Activated T-cell treated with anti-CD3 and anti-CD28 coated beads, Interleukin-2, amount 50 U/mL, for 72 hours (primary cell): Measurements from ENCODE around the gene LILRA2. TPM values are rescaled to one million over a fixed set of nuclear protein-coding genes. Genes with fewer than 3 reads are reported as not detected.
"Not testable (repeated sequence)": the region's sequence is repeated elsewhere in the genome, so short reads cannot be mapped to it uniquely, and the experiment has no call there.

Experiments
- ATAC-seq, 2 donors: fragments of 150-1000 bp; cut with Tn5 transposase; replicated peaks in 1 of 2; 2 replicates each; pipeline ENCODE4 v1.10.0; 2021; ENCODE audit warnings: moderate library complexity in 2 of 2, mild to moderate bottlenecking in 1 of 2
- DNase-seq, 2 donors: peaks; one replicate each; pipeline ENCODE4 v3.0.0; 2021 to 2022; ENCODE audit warnings: mixed read lengths in 1 of 2
- H3K27ac Mint-ChIP-seq: one replicate; pipeline ENCODE4 v1.8.0; 2022; ENCODE audit warnings: mild to moderate bottlenecking, moderate library complexity, mixed read lengths
- H3K27me3 Mint-ChIP-seq: one replicate; pipeline ENCODE4 v1.8.0; 2022; ENCODE audit warnings: low read depth, mixed read lengths
- H3K36me3 Mint-ChIP-seq, 2 donors: one replicate each; pipeline ENCODE4 v1.8.0; 2022; ENCODE audit warnings: mixed read lengths in 2 of 2, mild to moderate bottlenecking in 1 of 2; ENCODE audit not compliant: insufficient read depth in 2 of 2
- H3K4me1 Mint-ChIP-seq: one replicate; pipeline ENCODE4 v1.8.0; 2022; ENCODE audit warnings: low read depth, mixed read lengths
- H3K4me3 Mint-ChIP-seq, 2 donors: one replicate each; pipeline ENCODE4 v1.8.0; 2022; ENCODE audit warnings: mild to moderate bottlenecking in 2 of 2, mixed read lengths in 2 of 2, moderate library complexity in 2 of 2
- H3K9me3 Mint-ChIP-seq, 2 donors: one replicate each; pipeline ENCODE4 v1.8.0; 2022; ENCODE audit warnings: mixed read lengths in 2 of 2
- total RNA-seq, 2 donors: library from RNA; stranded (reverse); gene quantifications; one replicate each; pipeline ENCODE4 v1.2.3, GENCODE V29; 2022

LILRA2 gene
- total RNA-seq, 2 donors from 2014 or later = not detected

DNA sequence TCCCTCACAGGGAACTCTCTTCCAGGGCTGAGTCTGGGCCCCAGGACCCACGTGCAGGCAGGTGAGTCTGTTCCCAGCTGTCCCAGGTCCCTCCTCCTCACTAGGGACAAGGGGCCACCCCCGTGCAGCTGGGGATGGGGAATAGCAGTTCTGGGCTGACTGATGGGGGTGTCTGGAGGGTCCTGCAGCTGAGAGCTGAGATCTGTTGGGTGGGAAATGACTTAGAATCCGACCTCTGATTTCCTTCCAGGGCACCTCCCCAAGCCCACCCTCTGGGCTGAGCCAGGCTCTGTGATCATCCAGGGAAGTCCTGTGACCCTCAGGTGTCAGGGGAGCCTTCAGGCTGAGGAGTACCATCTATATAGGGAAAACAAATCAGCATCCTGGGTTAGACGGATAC is 461 bp downstream of the LILRA2 start:
- DNase-seq = no peak
- ATAC-seq = no peak
- H3K4me1 Mint-ChIP-seq = no peaks in the 10 kb centered on the region
- no peak overlapping the region for H3K4me3 Mint-ChIP-seq
- peaks cover 6% of the 10 kb centered on the region for H3K27me3 Mint-ChIP-seq
- H3K36me3 Mint-ChIP-seq = no peaks in the 10 kb centered on the region
- no peaks in the 10 kb centered on the region for H3K9me3 Mint-ChIP-seq
- H3K27ac Mint-ChIP-seq = no peak overlapping the region

DNA sequence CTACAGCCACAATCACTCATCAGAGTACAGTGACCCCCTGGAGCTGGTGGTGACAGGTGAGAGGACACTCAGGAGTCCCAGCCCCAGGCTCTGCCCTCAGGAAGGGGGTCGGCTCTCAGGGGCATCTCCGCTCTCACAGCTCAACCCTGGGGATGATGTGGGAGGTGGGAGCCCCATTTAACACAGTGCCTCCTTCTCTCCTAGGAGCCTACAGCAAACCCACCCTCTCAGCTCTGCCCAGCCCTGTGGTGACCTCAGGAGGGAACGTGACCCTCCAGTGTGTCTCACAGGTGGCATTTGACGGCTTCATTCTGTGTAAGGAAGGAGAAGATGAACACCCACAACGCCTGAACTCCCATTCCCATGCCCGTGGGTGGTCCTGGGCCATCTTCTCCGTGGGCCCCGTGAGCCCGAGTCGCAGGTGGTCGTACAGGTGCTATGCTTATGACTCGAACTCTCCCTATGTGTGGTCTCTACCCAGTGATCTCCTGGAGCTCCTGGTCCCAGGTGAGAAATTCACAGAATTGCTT is 1.0 kb downstream of the LILRA2 start:
- Mint-ChIP-seq H3K36me3 (no peaks in the 10 kb centered on the region), H3K4me3 (no peak overlapping the region), H3K4me1 (no peaks in the 10 kb centered on the region), H3K9me3 (no peaks in the 10 kb centered on the region), H3K27ac (no peak overlapping the region), H3K27me3 (peaks cover 11% of the 10 kb centered on the region)
- ATAC-seq (no peak), DNase-seq (no peak)

DNA sequence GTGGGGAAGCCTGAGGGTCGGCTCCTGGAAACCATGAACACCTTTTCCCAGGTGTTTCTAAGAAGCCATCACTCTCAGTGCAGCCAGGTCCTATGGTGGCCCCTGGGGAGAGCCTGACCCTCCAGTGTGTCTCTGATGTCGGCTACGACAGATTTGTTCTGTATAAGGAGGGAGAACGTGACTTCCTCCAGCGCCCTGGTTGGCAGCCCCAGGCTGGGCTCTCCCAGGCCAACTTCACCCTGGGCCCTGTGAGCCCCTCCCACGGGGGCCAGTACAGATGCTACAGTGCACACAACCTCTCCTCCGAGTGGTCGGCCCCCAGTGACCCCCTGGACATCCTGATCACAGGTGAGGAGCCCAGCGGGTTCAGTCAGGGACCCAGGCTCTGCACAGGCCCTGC is 1.6 kb downstream of the LILRA2 start:
- not testable (repeated sequence) for H3K4me3 Mint-ChIP-seq, ATAC-seq, H3K9me3 Mint-ChIP-seq, H3K4me1 Mint-ChIP-seq, H3K27ac Mint-ChIP-seq, DNase-seq, H3K36me3 Mint-ChIP-seq
- peaks cover 15% of the 10 kb centered on the region for H3K27me3 Mint-ChIP-seq

DNA sequence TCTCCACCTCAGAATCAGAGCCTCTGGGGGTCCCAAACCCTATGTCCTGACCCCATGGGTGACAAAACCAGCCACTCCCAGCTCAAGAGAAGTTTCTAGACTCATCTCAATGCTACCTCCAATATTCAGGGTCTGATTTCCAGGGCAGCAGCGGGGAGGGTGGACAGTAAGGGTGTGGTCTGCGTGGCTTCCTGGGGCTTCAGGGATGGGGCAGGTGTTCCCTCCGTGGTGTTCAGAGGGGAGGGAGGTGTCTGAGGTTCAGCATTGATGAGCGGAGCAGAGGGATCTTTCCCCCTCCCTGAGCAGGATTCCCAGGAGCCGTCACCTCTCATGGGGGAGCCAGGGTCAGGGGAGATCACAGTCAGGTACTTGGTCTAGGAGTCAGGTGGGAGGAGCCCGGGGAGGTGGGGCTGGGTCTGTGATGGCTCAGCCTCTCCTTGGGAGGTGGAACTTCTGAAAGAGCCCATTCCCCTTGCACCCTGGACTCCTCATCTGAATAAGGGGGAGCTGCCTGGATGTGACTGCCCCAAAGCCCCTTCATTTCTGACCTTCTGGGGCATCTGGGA is 2.9 kb downstream of the LILRA2 start:
- no peak overlapping the region for H3K27ac Mint-ChIP-seq
- no peaks in the 10 kb centered on the region for H3K4me1 Mint-ChIP-seq
- no peaks in the 10 kb centered on the region for H3K9me3 Mint-ChIP-seq
- H3K27me3 Mint-ChIP-seq = peaks cover 15% of the 10 kb centered on the region
- H3K36me3 Mint-ChIP-seq = no peaks in the 10 kb centered on the region
- DNase-seq = no peak
- ATAC-seq = no peak
- H3K4me3 Mint-ChIP-seq = no peak overlapping the region

DNA sequence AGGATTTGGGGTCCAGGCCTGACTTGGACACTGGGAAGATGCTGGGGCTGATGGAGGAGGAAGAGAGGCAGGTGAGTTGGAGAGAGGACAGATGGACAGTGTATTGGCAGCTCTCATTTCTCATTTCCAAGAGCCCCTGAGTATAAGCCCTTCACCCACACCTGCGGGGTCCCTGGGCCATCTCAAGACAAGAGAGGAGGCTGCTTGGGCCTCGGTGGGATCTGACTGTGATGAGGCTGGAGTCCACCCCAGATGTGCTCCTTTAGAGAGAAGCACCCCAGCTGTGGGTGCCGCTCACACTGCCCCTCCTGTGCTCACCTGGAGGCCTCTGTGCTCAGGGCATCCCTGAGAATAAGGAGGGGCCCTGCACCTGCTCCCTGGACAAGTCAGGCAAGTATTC is 3.7 kb downstream of the LILRA2 start:
- DNase-seq = no peak
- Mint-ChIP-seq H3K27ac (no peak overlapping the region), H3K4me1 (no peaks in the 10 kb centered on the region), H3K27me3 (peaks cover 13% of the 10 kb centered on the region), H3K9me3 (no peaks in the 10 kb centered on the region), H3K4me3 (no peak overlapping the region), H3K36me3 (no peaks in the 10 kb centered on the region)
- ATAC-seq = no peak

DNA sequence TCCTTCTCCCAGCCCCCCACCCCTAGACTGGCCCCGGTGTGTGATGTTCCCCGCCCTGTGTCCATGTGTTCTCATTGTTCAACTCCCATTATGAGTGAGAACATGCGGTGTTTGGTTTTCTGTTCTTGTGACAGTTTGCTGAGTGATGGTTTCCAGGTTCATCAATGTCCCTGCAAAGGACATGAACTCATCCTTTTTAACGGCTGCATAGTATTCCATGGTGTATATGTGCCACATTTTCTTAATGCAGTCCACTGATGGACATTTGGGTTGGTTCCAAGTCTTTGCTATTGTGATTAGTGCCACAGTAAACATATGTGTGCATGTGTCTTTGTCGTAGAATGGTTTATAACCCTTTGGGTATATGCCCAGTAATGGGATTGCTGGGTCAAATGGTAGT is 4.7 kb downstream of the LILRA2 start:
- H3K9me3 Mint-ChIP-seq, ATAC-seq, H3K36me3 Mint-ChIP-seq: not testable (repeated sequence)

DNA sequence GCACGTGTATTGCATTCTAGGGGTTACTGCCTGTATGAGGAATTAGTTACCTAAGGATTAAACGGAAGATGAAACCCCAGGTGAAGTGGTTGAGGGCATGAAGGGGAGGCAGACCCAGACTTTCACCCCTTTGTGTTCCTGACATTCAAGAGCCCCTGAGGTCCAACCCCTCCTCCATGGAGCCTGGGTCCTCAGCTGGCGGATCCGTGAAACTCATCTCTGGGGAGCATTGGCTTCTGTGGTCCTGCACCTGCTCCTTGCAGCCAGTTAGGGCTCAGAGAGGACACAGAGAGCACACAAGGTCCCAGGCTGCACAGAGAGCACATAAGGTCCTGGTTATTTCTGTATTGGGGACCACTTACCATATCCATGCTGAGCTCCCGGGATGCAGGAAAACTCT is 12.8 kb downstream of the LILRA2 start:
- H3K36me3 Mint-ChIP-seq = peaks cover 0 to 4% of the 10 kb centered on the region in 2 donors
- H3K27ac Mint-ChIP-seq = no peak overlapping the region
- H3K27me3 Mint-ChIP-seq = peaks cover 52% of the 10 kb centered on the region
- ATAC-seq (no peak), DNase-seq (no peak)
- no peak overlapping the region for H3K4me3 Mint-ChIP-seq
- no peaks in the 10 kb centered on the region for H3K4me1 Mint-ChIP-seq
- peaks cover 2 to 17% of the 10 kb centered on the region in 2 donors for H3K9me3 Mint-ChIP-seq

More for the DNA sequence above, 4.7 kb downstream of the LILRA2 start:
- DNase-seq, H3K4me1 Mint-ChIP-seq, H3K27ac Mint-ChIP-seq, H3K4me3 Mint-ChIP-seq: not testable (repeated sequence)
- peaks cover 19% of the 10 kb centered on the region for H3K27me3 Mint-ChIP-seq

DNA sequence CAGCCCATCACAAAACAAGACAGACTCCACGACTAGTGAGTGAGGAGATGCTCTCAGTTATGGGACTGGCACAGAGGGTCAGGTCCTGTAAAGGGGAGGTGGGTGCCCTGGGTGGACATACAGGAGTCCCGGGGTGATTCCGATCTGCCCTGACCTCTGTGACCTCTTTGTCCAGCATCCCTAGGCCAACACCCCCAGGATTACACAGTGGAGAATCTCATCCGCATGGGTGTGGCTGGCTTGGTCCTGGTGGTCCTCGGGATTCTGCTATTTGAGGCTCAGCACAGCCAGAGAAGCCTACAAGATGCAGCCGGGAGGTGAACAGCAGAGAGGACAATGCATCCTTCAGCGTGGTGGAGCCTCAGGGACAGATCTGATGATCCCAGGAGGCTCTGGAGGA is 13.4 kb downstream of the LILRA2 start:
- ATAC-seq (no peak), DNase-seq (no peak)
- no peak overlapping the region for H3K27ac Mint-ChIP-seq
- H3K27me3 Mint-ChIP-seq = peaks cover 58% of the 10 kb centered on the region
- H3K9me3 Mint-ChIP-seq = peaks cover 2 to 20% of the 10 kb centered on the region in 2 donors
- no peak overlapping the region for H3K4me3 Mint-ChIP-seq
- no peaks in the 10 kb centered on the region for H3K4me1 Mint-ChIP-seq
- H3K36me3 Mint-ChIP-seq = peaks cover 0 to 4% of the 10 kb centered on the region in 2 donors

DNA sequence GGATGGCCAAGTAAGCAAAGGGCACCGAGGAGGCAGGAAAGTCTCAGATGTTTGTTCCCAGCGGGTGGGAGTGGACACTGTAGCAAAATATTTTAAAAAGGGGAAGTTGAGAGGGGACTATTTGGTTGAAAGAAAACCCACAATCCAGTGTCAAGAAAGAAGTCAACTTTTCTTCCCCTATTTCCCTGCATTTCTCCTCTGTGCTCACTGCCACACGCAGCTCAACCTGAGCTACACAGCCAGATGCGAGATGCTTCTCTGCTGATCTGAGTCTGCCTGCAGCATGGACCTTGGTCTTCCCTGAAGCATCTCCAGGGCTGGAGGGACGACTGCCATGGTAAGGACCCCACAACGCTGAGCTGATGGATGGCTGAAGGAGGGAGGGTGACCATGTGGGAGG is 19.9 kb downstream of the LILRA2 start, which contains the start of gene LILRA1:
TSS of gene LILRA1 (plus strand) at position 188 of the 400 bp plus-strand sequence. CDS start 613 bp downstream, outside the sequence.
- ATAC-seq, H3K36me3 Mint-ChIP-seq, H3K4me1 Mint-ChIP-seq, H3K27ac Mint-ChIP-seq, H3K4me3 Mint-ChIP-seq, H3K9me3 Mint-ChIP-seq, DNase-seq: not testable (repeated sequence)
- H3K27me3 Mint-ChIP-seq = peaks cover 34% of the 10 kb centered on the region

DNA sequence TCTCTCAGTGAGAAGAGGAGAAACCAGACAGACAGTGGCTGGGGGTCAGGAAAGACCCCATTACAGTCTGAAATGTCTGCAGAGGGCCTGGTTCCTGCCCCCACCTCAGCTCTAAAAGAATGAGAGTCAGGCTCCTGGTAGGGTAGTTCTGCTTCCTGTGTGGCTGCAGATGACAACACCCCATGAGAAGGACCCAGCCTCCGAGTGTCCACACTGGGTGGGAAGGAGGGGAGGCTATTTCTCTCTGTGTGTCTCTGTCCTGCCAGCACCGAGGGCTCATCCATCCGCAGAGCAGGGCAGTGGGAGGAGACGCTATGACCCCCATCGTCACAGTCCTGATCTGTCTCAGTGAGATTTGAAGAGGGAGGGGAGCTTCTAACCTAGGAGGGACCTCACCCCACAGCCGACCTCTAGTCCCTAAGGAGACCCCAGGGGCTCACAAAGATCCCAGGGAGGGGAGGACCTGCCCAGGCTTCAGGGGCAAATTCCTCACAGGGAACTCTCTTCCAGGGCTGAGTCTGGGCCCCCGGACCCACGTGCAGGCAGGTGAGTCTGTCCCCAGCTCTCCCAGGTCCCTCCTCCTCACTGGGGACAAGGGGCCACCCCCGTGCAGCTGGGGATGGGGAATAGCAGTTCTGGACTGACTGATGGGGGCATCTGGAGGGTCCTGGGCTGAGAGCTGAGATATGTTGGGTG is 20.5 kb downstream of the LILRA2 start:
- ATAC-seq, H3K9me3 Mint-ChIP-seq: not testable (repeated sequence)
- peaks cover 34% of the 10 kb centered on the region for H3K27me3 Mint-ChIP-seq

DNA sequence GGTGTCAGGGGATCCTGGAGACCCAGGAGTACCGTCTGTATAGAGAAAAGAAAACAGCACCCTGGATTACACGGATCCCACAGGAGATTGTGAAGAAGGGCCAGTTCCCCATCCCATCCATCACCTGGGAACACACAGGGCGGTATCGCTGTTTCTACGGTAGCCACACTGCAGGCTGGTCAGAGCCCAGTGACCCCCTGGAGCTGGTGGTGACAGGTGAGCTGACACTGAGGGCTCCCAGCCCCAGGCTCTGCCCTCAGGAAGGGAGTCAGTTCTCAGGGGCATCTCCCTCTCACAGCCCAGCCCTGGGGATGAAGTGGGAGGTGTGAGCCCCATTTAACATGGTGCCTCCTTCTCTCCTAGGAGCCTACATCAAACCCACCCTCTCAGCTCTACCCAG is 21.1 kb downstream of the LILRA2 start:
- Mint-ChIP-seq H3K4me3 (no peak overlapping the region), H3K27me3 (peaks cover 34% of the 10 kb centered on the region), H3K9me3 (peaks cover 0 to 7% of the 10 kb centered on the region in 2 donors), H3K36me3 (no peaks in the 10 kb centered on the region), H3K27ac (no peak overlapping the region), H3K4me1 (no peaks in the 10 kb centered on the region)
- ATAC-seq (no peak), DNase-seq (no peak)

More for the DNA sequence above, 20.5 kb downstream of the LILRA2 start:
- H3K27ac Mint-ChIP-seq, H3K36me3 Mint-ChIP-seq, DNase-seq, H3K4me3 Mint-ChIP-seq, H3K4me1 Mint-ChIP-seq: not testable (repeated sequence)

DNA sequence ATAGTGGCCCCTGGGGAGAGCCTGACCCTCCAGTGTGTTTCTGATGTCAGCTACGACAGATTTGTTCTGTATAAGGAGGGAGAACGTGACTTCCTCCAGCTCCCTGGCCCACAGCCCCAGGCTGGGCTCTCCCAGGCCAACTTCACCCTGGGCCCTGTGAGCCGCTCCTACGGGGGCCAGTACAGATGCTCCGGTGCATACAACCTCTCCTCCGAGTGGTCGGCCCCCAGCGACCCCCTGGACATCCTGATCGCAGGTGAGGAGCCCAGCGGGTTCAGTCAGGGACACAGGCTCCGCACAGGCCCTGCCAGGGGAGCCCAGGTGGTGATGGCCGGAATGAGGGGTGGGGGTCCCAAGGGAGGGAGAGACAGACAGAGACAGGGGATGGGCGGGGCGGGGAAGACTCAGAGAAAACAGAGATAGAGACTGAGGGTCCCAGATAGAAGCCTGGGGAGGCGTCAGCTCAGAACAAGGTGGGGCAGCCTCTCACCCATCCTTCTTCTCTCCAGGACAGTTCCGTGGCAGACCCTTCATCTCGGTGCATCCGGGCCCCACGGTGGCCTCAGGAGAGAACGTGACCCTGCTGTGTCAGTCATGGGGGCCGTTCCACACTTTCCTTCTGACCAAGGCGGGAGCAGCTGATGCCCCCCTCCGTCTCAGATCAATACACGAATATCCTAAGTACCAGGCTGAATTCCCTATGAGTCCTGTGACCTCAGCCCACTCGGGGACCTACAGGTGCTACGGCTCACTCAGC is 22.3 kb downstream of the LILRA2 start:
- not testable (repeated sequence) for H3K27ac Mint-ChIP-seq, H3K4me1 Mint-ChIP-seq, H3K4me3 Mint-ChIP-seq, DNase-seq, ATAC-seq, H3K9me3 Mint-ChIP-seq, H3K36me3 Mint-ChIP-seq
- H3K27me3 Mint-ChIP-seq = peaks cover 38% of the 10 kb centered on the region

DNA sequence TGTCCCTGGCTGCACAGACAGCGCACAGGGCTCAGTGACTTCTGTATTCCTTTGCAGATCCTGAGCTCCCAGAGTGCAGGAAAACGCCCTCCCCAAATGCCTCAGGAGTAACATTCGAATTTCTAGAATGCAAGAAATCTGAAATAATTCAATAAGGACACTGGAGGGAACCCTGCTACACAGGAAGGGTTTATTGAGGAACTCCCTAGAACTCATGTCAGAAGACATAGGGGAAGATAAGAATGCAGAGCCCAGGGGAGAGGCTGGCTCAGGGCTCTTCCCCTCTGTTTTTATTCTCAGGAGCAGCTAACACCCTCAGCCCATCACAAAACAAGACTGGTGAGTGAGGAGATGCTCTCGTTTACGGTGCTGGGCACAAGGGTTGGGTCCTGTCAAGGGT is 26.6 kb downstream of the LILRA2 start:
- Mint-ChIP-seq H3K9me3 (peaks cover 0 to 3% of the 10 kb centered on the region in 2 donors), H3K4me3 (no peak overlapping the region), H3K36me3 (no peaks in the 10 kb centered on the region), H3K27ac (no peak overlapping the region), H3K4me1 (no peaks in the 10 kb centered on the region), H3K27me3 (peaks cover 19% of the 10 kb centered on the region)
- ATAC-seq (no peak), DNase-seq (no peak)
